ENCODE data around the gene SLC47A2. TPM values are rescaled to one million over a fixed set of nuclear protein-coding genes. Genes with fewer than 3 reads are reported as not detected.

SLC47A2 gene
- total RNA-seq, 1 donor: not detected

- no peak overlapping the region for H3K4me3 ChIP-seq (ENCODE audit: insufficient read depth, low read length)
- no peak overlapping the region for H2AFZ ChIP-seq (ENCODE audit: low read length)
- H4K20me1 ChIP-seq (ENCODE audit: insufficient read depth, low read length): no peaks in the 10 kb centered on the region
- H3K27me3 ChIP-seq (ENCODE audit: insufficient read depth, low read length): peaks cover 4% of the 10 kb centered on the region
- H3K79me2 ChIP-seq (ENCODE audit: insufficient read depth, low read length): no peaks in the 10 kb centered on the region
- H3K4me2 ChIP-seq (ENCODE audit: insufficient read depth, low read length): no peak overlapping the region
- H3K36me3 ChIP-seq (ENCODE audit: insufficient read depth, low read length): no peaks in the 10 kb centered on the region
- no peak overlapping the region for H3K27ac ChIP-seq (ENCODE audit: low read depth, low read length)
- H3K9me3 ChIP-seq (ENCODE audit: low read depth, low read length): no peaks in the 10 kb centered on the region
- TF ChIP-seq CTCF (IDR thresholded peaks at IDR 0.05; ENCODE audit: extremely low read depth, low read depth, low read length): no peak
- DNase-seq (ENCODE audit: insufficient read length, low spot score, missing footprints): no peak
- peaks cover 21% of the 10 kb centered on the region for H3K4me1 ChIP-seq (ENCODE audit: insufficient read depth, low read length)
Observed at GRCh38 chr17:19642373-19642893, 74.0 kb downstream of the SLC47A2 start.

- Histone ChIP-seq H3K79me2 (ENCODE audit: insufficient read depth, low read length) (no peaks in the 10 kb centered on the region), H3K4me2 (ENCODE audit: insufficient read depth, low read length) (no peak overlapping the region), H4K20me1 (ENCODE audit: insufficient read depth, low read length) (no peaks in the 10 kb centered on the region), H3K4me1 (ENCODE audit: insufficient read depth, low read length) (peaks cover 15% of the 10 kb centered on the region), H3K27ac (ENCODE audit: low read depth, low read length) (no peak overlapping the region), H2AFZ (ENCODE audit: low read length) (no peak overlapping the region), H3K4me3 (ENCODE audit: insufficient read depth, low read length) (no peak overlapping the region), H3K36me3 (ENCODE audit: insufficient read depth, low read length) (no peaks in the 10 kb centered on the region), H3K27me3 (ENCODE audit: insufficient read depth, low read length) (peaks cover 4% of the 10 kb centered on the region), H3K9me3 (ENCODE audit: low read depth, low read length) (no peaks in the 10 kb centered on the region)
- TF ChIP-seq CTCF (IDR thresholded peaks at IDR 0.05; ENCODE audit: extremely low read depth, low read depth, low read length): no peak
- DNase-seq (ENCODE audit: insufficient read length, low spot score, missing footprints): no peak
Observed at GRCh38 chr17:19641687-19642372, 74.6 kb downstream of the SLC47A2 start.

- TF ChIP-seq CTCF (IDR thresholded peaks at IDR 0.05; ENCODE audit: extremely low read depth, low read depth, low read length): no peak
- H3K79me2 ChIP-seq (ENCODE audit: insufficient read depth, low read length): no peaks in the 10 kb centered on the region
- no peak for DNase-seq (ENCODE audit: insufficient read length, low spot score, missing footprints)
- no peak overlapping the region for H2AFZ ChIP-seq (ENCODE audit: low read length)
- no peak overlapping the region for H3K4me2 ChIP-seq (ENCODE audit: insufficient read depth, low read length)
- no peaks in the 10 kb centered on the region for H3K36me3 ChIP-seq (ENCODE audit: insufficient read depth, low read length)
- H3K27me3 ChIP-seq (ENCODE audit: insufficient read depth, low read length): no peaks in the 10 kb centered on the region
- H3K9me3 ChIP-seq (ENCODE audit: low read depth, low read length): no peaks in the 10 kb centered on the region
- peaks cover 8% of the 10 kb centered on the region for H3K4me1 ChIP-seq (ENCODE audit: insufficient read depth, low read length)
- no peak overlapping the region for H3K27ac ChIP-seq (ENCODE audit: low read depth, low read length)
- no peaks in the 10 kb centered on the region for H4K20me1 ChIP-seq (ENCODE audit: insufficient read depth, low read length)
- no peak overlapping the region for H3K4me3 ChIP-seq (ENCODE audit: insufficient read depth, low read length)
Observed at GRCh38 chr17:19631905-19632304, 84.5 kb downstream of the SLC47A2 start.

GRCh38 chr17:19630661-19631060 lies 85.7 kb downstream of the SLC47A2 start:
- no peaks in the 10 kb centered on the region for H3K79me2 ChIP-seq (ENCODE audit: insufficient read depth, low read length)
- H3K4me2 ChIP-seq (ENCODE audit: insufficient read depth, low read length): peak overlapping the region; percentile 2
- peak; percentile 85 for DNase-seq (ENCODE audit: insufficient read length, low spot score, missing footprints)
- no peaks in the 10 kb centered on the region for H3K27me3 ChIP-seq (ENCODE audit: insufficient read depth, low read length)
- H3K9me3 ChIP-seq (ENCODE audit: low read depth, low read length): no peaks in the 10 kb centered on the region
- no peaks in the 10 kb centered on the region for H4K20me1 ChIP-seq (ENCODE audit: insufficient read depth, low read length)
- peaks cover 8% of the 10 kb centered on the region for H3K4me1 ChIP-seq (ENCODE audit: insufficient read depth, low read length)
- TF ChIP-seq CTCF (IDR thresholded peaks at IDR 0.05; ENCODE audit: extremely low read depth, low read depth, low read length): no peak
- H3K27ac ChIP-seq (ENCODE audit: low read depth, low read length): no peak overlapping the region
- no peak overlapping the region for H3K4me3 ChIP-seq (ENCODE audit: insufficient read depth, low read length)
- no peaks in the 10 kb centered on the region for H3K36me3 ChIP-seq (ENCODE audit: insufficient read depth, low read length)
- H2AFZ ChIP-seq (ENCODE audit: low read length): peak overlapping the region; percentile 18

Measured in osteoblast (primary cell).